NB4 (cell line): Measurements from ENCODE around the gene MAPK14.

Source experiments
- POLR2A ChIP-seq: IDR thresholded peaks from 2 replicates; pipeline ENCODE4 v1.6.1; 2011; ENCODE audit warnings: mild to moderate bottlenecking; ENCODE audit not compliant: insufficient read length; ENCODE audit errors: extremely low read depth
- TF ChIP-seq, protein P1 (sequence below): IDR thresholded peaks from one replicate; pipeline ENCODE4 v1.5.1; 2012; ENCODE audit warnings: low read depth, low read length
- TF ChIP-seq, protein P2 (sequence below): IDR thresholded peaks from 2 replicates; pipeline ENCODE4 v1.6.1; 2011; ENCODE audit warnings: low read depth, low read length

GRCh38 chr6:36082318-36082717 lies 54.7 kb downstream of the MAPK14 start:
- TF ChIP-seq, protein P1, sequence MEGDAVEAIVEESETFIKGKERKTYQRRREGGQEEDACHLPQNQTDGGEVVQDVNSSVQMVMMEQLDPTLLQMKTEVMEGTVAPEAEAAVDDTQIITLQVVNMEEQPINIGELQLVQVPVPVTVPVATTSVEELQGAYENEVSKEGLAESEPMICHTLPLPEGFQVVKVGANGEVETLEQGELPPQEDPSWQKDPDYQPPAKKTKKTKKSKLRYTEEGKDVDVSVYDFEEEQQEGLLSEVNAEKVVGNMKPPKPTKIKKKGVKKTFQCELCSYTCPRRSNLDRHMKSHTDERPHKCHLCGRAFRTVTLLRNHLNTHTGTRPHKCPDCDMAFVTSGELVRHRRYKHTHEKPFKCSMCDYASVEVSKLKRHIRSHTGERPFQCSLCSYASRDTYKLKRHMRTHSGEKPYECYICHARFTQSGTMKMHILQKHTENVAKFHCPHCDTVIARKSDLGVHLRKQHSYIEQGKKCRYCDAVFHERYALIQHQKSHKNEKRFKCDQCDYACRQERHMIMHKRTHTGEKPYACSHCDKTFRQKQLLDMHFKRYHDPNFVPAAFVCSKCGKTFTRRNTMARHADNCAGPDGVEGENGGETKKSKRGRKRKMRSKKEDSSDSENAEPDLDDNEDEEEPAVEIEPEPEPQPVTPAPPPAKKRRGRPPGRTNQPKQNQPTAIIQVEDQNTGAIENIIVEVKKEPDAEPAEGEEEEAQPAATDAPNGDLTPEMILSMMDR = no peak
- TF ChIP-seq POLR2A = no peak
- TF ChIP-seq, protein P2, sequence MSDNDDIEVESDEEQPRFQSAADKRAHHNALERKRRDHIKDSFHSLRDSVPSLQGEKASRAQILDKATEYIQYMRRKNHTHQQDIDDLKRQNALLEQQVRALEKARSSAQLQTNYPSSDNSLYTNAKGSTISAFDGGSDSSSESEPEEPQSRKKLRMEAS = no peak
